HG02588 (cell line): ENCODE results near the gene TMEM135.
A peak's percentile ranks its signal among the peaks of the same experiment; 100 is the strongest.

Experiments
- ATAC-seq: cut with Tn5 transposase; IDR thresholded peaks from one replicate; pipeline ENCODE4 v1.9.1; 2021; ENCODE audit warnings: mild to moderate bottlenecking, moderate library complexity; ENCODE audit not compliant: unreplicated experiment

TMEM135 gene

DNA sequence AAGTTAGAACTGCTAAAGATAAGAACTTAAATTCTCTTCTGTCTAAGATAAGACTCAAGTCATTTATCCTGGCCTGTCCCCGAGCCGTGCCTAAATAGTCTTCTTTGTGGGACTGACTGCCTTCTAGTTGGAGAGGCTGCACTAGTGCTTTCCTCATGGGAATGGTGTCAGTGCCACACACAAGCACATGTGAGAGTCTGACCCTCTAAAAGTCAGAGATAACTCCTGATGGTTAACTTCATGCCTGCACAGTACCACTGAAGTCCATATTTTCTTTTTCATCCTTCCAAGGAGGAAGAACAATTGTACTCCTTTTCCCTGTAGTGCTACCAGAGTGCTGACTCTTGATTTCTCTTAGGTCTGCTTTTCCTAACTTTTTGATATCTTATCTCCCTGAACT lies 309.7 kb downstream of the TMEM135 start:
- ATAC-seq = no peak

- no peak for ATAC-seq
Observed at GRCh38 chr11:87347854-87348253, 310.1 kb downstream of the TMEM135 start.

GRCh38 chr11:87351676-87352075 lies 313.9 kb downstream of the TMEM135 start:
- no peak for ATAC-seq

GRCh38 chr11:87352759-87353707 lies 315.3 kb downstream of the TMEM135 start:
- peak; percentile 95 for ATAC-seq

GRCh38 chr11:87353771-87354345 lies 316.1 kb downstream of the TMEM135 start:
- no peak for ATAC-seq

- ATAC-seq = no peak
Observed at GRCh38 chr11:87355596-87355995, 317.9 kb downstream of the TMEM135 start.

DNA sequence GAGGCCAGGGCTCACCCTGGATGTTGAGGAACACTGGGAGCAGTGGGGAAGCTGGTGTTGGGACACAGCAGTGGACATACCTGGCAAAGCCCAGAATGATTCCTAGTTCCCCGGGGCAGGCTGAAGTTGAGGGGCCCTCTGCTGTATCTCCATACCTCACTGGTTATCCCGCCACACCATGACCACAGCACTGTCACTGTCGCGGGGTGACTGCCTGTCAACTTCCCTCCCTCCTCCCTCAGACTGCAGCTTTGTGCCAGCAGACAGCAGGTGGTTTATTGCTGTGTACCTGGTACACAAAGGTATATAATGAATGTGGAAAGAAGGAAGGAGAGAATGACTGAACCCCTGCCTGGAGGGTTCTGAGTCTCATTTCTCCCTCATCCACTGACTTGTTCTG lies 318.7 kb downstream of the TMEM135 start:
- no peak for ATAC-seq

GRCh38 chr11:87358461-87358860 lies 320.7 kb downstream of the TMEM135 start:
- ATAC-seq = no peak

DNA sequence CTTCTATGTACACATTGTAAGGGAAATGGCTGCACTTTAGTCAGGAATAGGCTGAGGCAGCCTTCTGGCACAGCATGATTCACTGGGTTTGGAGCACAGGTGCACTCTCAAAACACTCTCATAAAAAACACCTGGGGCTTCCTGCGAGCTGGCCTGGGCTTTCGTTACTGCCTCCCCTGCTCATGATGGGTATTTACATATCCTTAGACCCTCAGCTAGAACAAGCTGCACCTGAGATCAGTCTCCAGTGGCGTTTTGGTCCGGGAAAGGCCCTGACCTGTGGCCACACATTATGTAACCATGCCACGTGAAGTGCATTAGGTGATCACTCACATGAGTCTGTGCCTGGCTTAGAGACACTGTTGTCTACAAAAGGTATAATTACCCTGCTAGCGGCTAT lies 321.7 kb downstream of the TMEM135 start:
- ATAC-seq = peak; percentile 43

GRCh38 chr11:87361891-87362290 lies 324.2 kb downstream of the TMEM135 start:
- no peak for ATAC-seq

DNA sequence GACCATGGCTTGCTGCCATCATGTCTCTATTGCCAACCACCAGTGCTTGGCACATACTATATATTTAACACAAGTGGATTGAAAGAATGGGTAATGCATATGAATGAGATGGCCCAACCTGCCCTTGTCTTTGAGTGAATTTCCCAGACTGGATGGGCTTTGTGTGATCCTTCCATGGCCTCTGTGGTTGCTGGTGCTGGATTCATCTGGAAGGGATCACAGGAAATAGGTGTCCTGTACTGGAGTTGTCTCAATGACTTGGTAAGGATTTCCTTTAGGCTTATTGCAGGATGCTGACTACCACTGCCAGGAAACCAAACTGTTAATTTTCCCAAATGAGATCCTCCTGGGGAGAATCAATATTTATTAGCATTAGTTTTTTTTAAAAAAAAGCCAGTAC lies 328.6 kb downstream of the TMEM135 start:
- no peak for ATAC-seq

DNA sequence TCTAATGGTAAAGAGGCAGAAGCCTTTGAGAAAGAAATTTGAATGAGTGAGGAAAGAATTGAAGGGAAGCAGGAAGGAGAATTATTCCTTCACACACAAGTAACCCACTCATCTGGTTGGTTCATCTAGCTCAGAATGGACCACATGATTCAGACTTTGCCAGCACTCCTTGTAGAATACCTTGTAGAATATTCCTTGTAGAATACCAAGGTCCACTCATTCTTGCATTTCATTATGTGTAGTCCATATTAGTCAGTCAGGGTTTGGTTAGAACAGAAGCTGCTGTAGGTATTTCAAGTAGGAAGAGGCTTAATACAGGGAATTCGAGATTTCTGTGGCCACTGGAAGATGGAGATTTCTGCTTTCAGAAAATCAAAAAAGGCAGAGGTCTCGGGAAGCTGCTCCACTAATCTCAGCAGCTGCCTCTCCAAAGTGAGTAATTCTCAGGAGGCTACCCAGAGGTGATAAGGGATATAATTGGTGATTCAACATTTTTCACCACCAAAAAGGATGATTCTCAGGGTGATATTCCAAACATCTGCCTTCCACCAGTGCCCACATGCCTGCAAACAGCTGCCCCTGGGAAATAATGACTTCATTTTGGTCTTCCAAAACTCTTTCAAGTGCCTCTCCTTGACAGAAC lies 329.1 kb downstream of the TMEM135 start:
- no peak for ATAC-seq

GRCh38 chr11:87368151-87368550 lies 330.4 kb downstream of the TMEM135 start:
- no peak for ATAC-seq

GRCh38 chr11:87368858-87369480 lies 331.2 kb downstream of the TMEM135 start:
- no peak for ATAC-seq

DNA sequence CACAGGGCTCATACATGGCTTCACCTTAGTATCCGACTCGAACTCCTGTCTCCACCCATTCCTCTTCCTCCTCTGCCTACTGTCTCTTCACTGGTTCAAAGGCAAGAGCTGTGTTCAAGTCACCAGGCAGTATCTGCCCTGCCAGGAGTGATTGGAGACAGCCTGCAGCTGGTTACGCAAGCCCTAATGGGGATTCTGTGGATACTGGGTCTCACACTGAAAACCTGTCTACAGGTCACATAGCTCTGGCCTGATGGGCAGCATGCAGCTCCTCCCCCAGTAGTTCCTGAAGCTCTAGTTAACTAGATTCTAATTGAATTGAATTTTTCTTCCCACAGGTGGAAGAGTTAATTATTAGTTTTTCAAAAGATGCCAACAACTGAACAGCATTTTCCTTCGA lies 332.2 kb downstream of the TMEM135 start:
- ATAC-seq = no peak

GRCh38 chr11:87372065-87372464 lies 334.3 kb downstream of the TMEM135 start:
- ATAC-seq = no peak
